ENCODE measurements around the gene DPP9. TPM values are rescaled to one million over a fixed set of nuclear protein-coding genes. Genes with fewer than 3 reads are reported as not detected.
"Not testable (repeated sequence)": the region's sequence is repeated elsewhere in the genome, so short reads cannot be mapped to it uniquely, and the experiment has no call there.

DPP9 gene
- polyA plus RNA-seq, 1 donor from 2014 or later, result 40.5 TPM

- peaks cover 0 to 6% (median 0%) of the 10 kb centered on the region in 3 donors for H3K4me1 Mint-ChIP-seq
- H3K27ac Mint-ChIP-seq, result no peak overlapping the region
- H3K36me3 Mint-ChIP-seq, result no peaks in the 10 kb centered on the region
- H3K27me3 Mint-ChIP-seq, result peaks cover 25% of the 10 kb centered on the region
- peaks cover 0 to 4% (median 0%) of the 10 kb centered on the region in 3 donors for H3K9me3 Mint-ChIP-seq
- H3K4me3 Mint-ChIP-seq, result no peak overlapping the region
Measured at GRCh38 chr19:4748589-4748988, 24.9 kb upstream of the DPP9 start.

DNA sequence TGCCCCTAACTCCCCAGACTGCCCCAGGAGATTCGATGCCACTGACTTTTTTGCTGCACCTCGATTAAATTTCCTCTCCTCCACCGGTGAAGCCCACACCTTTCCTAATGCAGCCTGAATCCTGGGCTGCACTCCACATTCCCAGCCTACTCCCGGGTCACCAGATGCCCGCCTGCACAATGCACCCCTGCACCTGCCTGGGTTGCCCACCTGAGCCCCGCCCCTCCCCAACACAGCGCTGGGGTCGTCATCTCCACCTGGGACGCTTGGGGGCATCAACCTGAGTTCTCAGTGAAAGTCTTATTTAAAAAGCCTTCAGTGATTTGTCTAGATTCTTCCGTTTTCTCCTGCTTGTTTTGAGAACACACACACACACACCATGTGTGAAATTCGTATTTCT lies 24.5 kb upstream of the DPP9 start:
- H3K4me1 Mint-ChIP-seq, result peaks cover 0 to 6% (median 0%) of the 10 kb centered on the region in 3 donors
- no peak overlapping the region for H3K4me3 Mint-ChIP-seq
- no peak overlapping the region for H3K27ac Mint-ChIP-seq
- H3K27me3 Mint-ChIP-seq, result peaks cover 28% of the 10 kb centered on the region
- peaks cover 0 to 4% (median 0%) of the 10 kb centered on the region in 3 donors for H3K9me3 Mint-ChIP-seq
- H3K36me3 Mint-ChIP-seq, result no peaks in the 10 kb centered on the region

DNA sequence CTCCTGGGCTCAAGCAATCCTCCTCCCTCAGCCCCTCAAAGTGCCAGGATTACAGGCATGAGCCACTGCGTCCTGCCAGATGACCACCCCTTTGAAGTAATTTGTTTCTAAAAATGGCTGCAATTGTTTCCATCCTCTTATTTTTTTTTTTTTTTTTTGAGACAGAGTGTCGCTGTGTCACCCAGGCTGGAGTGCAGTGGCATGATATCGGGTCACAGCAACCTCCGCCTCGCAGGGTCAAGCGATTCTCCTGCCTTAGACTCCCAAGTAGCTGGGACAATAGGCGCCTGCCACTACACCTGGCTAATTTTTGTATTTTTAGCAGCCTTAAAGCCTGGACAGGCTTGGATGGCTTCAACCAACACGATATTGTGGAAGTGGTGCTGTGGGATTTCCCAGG lies 22.3 kb upstream of the DPP9 start:
- peaks cover 0 to 6% (median 0%) of the 10 kb centered on the region in 3 donors for H3K9me3 Mint-ChIP-seq
- H3K27me3 Mint-ChIP-seq, result peaks cover 35% of the 10 kb centered on the region
- no peaks in the 10 kb centered on the region for H3K36me3 Mint-ChIP-seq
- H3K4me1 Mint-ChIP-seq, result peaks cover 0 to 6% (median 0%) of the 10 kb centered on the region in 3 donors
- H3K27ac Mint-ChIP-seq, result no peak overlapping the region
- H3K4me3 Mint-ChIP-seq, result no peak overlapping the region

DNA sequence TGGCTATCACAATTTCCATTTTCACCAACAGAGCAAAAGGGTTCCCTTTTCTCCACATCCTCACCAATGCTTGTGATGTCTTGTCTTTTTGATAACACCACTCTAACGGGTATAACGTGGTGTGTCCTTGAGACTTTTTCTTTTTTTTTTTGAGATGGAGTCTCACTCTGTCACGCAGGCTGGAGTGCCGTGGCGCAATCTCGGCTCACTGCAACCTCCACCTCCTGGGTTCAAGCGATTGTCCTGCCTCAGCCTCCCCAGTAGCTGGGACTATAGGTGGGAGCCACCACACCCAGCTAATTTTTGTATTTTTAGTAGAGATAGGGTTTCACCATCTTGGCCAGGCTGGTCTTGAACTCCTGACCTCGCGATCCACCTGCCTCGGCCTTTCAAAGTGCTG lies 21.5 kb upstream of the DPP9 start:
- H3K9me3 Mint-ChIP-seq, H3K4me1 Mint-ChIP-seq, H3K4me3 Mint-ChIP-seq, H3K27ac Mint-ChIP-seq, H3K36me3 Mint-ChIP-seq: not testable (repeated sequence)
- H3K27me3 Mint-ChIP-seq, result peaks cover 35% of the 10 kb centered on the region

DNA sequence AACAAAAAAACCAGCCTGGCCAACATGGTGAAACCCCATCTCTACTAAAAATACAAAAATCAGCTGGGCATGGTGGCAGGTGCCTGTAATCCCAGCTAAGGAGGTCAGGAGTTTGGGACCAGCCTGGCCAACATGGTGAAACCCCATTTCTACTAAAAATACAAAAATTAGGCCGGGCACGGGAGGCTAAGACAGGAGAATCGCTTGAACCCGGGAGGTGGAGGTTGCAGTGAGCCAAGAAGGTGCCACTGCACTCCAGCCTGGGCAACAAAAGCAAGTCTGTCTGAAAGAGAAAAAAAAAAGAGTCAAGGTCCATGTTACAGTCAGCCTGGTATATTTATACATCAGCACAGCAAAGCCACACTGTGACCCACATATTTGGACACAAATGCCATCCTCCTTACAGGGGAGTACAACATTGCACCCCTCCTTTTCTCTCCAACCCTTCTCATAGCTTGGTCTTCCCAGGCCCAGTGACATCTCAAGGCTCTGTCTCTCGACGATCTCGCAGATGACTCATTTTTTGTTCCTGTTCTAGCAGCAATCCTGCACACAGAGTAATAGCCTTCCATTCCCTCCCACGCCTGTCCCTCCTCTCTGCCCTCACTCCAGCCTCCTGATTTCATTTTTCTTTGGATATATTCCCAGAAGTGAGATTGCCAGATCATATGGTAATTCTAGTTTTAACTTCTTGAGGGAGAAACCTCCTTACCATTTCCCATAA lies 21.0 kb upstream of the DPP9 start:
- Mint-ChIP-seq H3K27me3 (peaks cover 34% of the 10 kb centered on the region), H3K36me3 (no peaks in the 10 kb centered on the region), H3K9me3 (peaks cover 0 to 3% (median 0%) of the 10 kb centered on the region in 3 donors), H3K27ac (no peak overlapping the region), H3K4me1 (peaks cover 0 to 6% (median 0%) of the 10 kb centered on the region in 3 donors), H3K4me3 (no peak overlapping the region)

DNA sequence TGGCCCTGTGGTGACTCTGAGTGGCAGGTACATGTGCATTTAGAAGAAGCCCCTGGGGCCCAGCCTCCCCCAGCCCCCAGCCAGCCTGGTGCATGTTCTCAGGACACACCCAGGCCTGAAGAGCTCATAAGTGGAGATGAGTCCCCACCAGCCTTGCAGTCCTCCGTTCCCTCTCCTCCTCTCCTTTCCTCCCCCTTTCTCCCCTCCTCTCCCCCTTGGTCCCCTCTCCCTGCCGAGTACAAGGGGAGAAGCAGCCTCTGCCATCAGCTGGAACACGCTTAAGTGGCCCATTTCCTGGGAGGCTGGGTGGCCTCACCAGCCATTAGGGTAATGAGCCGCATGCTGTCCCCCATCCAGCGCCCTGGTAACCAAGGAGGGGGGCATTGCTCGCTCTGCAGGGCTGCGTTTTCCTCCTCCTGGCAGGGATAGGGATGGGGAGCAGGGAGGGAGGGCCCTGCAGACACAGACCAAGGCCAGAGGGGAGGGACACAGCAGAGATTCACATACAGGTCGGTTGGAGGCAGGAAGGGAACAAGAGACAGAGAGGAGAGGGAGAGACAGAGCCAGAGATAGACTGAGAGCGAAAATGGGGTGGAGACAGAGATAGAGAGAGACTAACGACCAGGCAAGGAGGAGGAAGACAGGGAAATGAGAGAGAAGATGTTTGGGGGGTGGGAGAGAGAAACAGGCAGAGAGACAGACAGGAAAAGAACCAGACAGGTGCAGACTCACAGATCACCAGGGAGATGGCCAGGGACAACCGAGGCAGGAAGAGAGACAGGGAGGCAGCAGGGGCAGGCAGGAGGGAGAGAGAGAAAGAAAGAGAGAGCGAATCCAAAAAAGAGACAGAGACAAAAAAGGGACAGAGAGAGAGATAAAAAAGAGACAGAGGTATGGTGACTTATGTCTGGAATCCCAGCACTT lies 19.3 kb upstream of the DPP9 start:
- Mint-ChIP-seq H3K9me3 (peaks cover 0 to 3% (median 0%) of the 10 kb centered on the region in 3 donors), H3K4me1 (peaks cover 0 to 3% (median 0%) of the 10 kb centered on the region in 3 donors), H3K4me3 (no peak overlapping the region), H3K36me3 (no peaks in the 10 kb centered on the region), H3K27ac (no peak overlapping the region), H3K27me3 (peaks cover 26% of the 10 kb centered on the region)

DNA sequence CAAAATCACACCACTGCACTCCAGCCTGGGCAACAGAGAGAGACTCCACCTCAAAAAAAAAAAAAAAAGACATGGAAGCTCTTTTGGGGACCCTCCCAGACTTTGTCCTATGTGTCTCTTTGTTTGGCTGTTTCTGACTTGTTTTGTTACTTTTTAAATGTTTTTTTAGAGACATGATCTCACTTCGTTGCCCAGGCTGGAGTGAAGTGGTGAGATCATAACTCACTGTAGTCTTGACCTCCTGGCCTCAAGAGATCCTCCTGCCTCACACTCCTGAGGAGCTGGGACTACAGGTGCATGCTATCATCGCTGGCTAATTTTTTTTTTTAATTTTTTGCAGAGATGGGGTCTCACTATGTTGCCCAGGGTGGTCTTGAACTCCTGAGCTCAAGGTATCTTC lies 16.4 kb upstream of the DPP9 start:
- no peaks in the 10 kb centered on the region for H3K36me3 Mint-ChIP-seq
- H3K4me1 Mint-ChIP-seq, result no peaks in the 10 kb centered on the region
- no peak overlapping the region for H3K4me3 Mint-ChIP-seq
- H3K27ac Mint-ChIP-seq, result no peak overlapping the region
- H3K9me3 Mint-ChIP-seq, result peaks cover 0 to 3% (median 0%) of the 10 kb centered on the region in 3 donors
- peaks cover 25% of the 10 kb centered on the region for H3K27me3 Mint-ChIP-seq

- H3K36me3 Mint-ChIP-seq, result no peaks in the 10 kb centered on the region
- H3K9me3 Mint-ChIP-seq, result peaks cover 0 to 3% (median 0%) of the 10 kb centered on the region in 3 donors
- H3K27ac Mint-ChIP-seq, result no peak overlapping the region
- H3K4me3 Mint-ChIP-seq, result no peak overlapping the region
- peaks cover 18% of the 10 kb centered on the region for H3K27me3 Mint-ChIP-seq
- H3K4me1 Mint-ChIP-seq, result no peaks in the 10 kb centered on the region
Measured at GRCh38 chr19:4738734-4739133, 15.1 kb upstream of the DPP9 start.

DNA sequence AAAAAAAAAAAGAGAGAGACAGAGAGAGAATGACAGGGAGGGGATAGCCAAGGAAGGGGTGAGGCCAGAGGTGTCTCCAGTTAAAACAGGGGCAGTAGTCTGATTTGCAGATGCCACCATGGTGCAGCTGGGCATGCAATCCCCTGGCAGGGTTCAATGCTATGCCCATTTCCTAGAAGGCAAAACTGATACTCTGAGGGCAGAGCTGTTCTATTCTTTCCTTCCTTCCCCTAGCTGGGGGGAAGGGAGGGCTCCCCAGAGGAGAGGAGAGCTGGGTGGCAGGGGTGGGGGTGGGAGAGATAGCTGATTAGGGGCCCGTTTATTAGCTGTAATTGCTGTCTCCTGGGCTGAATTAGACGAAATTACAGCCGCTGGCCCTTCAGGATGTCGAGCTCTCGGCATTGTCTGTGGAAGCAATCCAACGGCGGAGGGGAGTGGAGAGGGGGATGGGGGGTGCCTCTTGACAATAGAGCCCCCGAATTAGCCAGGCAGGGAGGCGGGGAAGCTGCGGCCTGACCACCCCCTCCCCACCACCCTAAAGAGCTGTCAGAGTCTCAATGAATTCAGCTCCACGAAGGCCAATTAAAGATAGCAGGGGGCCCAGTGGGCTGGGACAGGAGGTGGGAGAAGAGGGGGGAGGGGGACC lies 14.4 kb upstream of the DPP9 start:
- peaks cover 14% of the 10 kb centered on the region for H3K27me3 Mint-ChIP-seq
- H3K4me1 Mint-ChIP-seq, result no peaks in the 10 kb centered on the region

DNA sequence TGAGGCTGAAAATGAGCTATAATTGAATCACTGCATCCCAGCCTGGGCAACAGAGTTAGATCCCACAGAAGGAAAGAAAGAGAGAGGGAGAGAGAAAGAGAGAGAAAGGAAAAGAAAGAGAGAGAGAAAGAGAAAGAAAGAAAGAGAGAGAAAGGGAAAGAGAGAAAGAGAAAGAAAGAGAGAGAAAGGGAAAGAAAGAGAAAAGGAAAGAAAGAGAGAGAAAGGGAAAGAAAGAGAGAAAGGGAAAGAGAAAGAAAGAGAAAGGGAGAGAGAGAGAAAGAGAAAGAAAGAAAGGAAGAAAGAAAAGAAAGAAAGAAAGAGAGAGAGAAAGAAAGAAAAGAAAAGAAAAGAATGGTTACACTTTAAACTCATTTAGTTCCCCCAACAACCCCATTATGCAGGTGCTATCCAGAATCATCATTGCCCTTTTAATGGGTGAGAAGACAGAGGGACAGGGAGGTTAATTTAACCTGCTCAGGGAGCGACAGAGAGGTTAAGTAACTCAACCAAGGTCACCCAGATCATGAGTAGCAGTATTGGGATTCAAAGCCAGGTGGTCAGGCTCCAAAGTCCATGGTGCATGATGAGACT lies 10.2 kb upstream of the DPP9 start:
- H3K27ac Mint-ChIP-seq, result no peak overlapping the region
- H3K4me1 Mint-ChIP-seq, result peaks cover 1 to 7% (median 6%) of the 10 kb centered on the region in 3 donors
- H3K9me3 Mint-ChIP-seq, result no peaks in the 10 kb centered on the region
- H3K4me3 Mint-ChIP-seq, result no peak overlapping the region
- H3K36me3 Mint-ChIP-seq, result peaks cover 1% of the 10 kb centered on the region
- peaks cover 8% of the 10 kb centered on the region for H3K27me3 Mint-ChIP-seq

More for the DNA sequence above, 14.4 kb upstream of the DPP9 start:
- H3K4me3 Mint-ChIP-seq, result no peak overlapping the region
- no peaks in the 10 kb centered on the region for H3K36me3 Mint-ChIP-seq
- H3K9me3 Mint-ChIP-seq, result peaks cover 0 to 3% (median 0%) of the 10 kb centered on the region in 3 donors
- no peak overlapping the region for H3K27ac Mint-ChIP-seq

DNA sequence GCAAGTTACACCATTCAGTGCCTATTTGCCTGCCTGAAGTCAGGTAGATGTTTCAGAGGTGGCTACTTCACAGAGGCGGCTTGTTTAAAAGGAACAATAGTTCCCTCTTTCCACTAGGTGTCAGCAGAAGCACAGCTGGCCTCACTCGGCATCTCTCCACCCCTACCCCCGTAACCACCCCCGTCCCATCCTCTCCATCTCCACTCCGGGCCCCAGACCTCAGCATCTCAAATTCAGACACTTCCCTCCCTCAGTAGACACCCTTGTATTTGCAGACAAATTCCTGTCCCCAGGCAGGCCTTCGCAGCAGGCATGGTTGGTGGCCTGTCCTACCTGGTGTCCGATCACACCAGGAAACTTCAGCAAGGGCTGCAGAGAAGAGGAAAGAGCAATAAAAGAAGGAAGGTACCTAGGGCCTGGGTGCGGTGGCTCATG lies 9.1 kb upstream of the DPP9 start:
- Mint-ChIP-seq H3K4me3 (peak overlapping the region; percentile 0 to 67 (median 56)), H3K27ac (peak overlapping the region; percentile 16 to 82 (median 67)), H3K27me3 (peaks cover 4% of the 10 kb centered on the region), H3K9me3 (no peaks in the 10 kb centered on the region), H3K36me3 (peaks cover 1% of the 10 kb centered on the region), H3K4me1 (peaks cover 5 to 7% (median 6%) of the 10 kb centered on the region in 3 donors)

DNA sequence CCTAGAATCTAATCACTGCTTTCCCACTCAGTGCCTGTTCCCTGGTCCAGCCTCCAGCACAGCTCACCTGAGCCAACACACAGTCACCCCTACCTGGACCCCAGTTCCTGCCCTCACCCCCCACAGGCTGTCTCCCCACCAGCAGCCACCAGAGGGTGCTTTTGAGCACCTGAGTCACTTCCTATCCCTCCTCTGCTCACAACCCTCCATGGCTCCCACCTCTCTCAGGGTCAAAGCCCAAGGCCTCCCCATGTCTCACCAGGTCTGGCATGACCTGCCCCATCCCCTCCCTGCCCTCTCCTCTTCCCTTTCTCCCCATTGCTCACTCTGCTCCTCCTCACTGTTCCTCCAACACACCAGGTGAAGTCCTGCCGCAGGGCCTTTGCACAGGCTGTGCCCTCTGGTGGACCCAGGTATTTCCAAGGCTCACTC lies 7.1 kb upstream of the DPP9 start:
- peak overlapping the region in 1 of 4 donors; percentile 51 for H3K4me3 Mint-ChIP-seq

DNA sequence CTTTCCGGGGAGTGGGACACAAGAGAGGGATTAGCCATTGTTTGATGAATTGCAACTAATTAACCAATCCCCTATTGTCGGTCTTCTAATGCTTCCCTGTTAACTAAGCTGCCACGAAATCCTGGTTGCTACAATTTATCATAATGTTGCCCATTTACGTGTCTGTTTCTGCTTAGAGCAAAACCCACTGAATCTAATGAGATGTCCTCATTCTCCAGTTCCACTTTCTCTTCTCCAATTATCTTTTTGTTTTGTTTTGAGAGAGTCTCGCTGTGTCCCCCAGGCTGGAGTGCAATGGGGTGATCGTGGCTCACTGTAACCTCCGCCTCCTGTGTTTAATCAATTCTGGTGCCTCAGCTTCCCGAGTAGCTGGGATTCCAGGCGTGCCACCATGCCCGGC lies 5.2 kb upstream of the DPP9 start:
- H3K27ac Mint-ChIP-seq, result peak overlapping the region in 1 of 3 donors; percentile 86
- H3K4me3 Mint-ChIP-seq, result peak overlapping the region in 1 of 4 donors; percentile 78

More for the DNA sequence above, 7.1 kb upstream of the DPP9 start:
- H3K9me3 Mint-ChIP-seq, result no peaks in the 10 kb centered on the region
- H3K36me3 Mint-ChIP-seq, result peaks cover 1% of the 10 kb centered on the region
- peaks cover 5 to 7% (median 6%) of the 10 kb centered on the region in 3 donors for H3K4me1 Mint-ChIP-seq
- peak overlapping the region; percentile 40 to 93 (median 71) for H3K27ac Mint-ChIP-seq
- no peaks in the 10 kb centered on the region for H3K27me3 Mint-ChIP-seq

More for the DNA sequence above, 5.2 kb upstream of the DPP9 start:
- Mint-ChIP-seq H3K36me3 (peaks cover 1% of the 10 kb centered on the region), H3K4me1 (peaks cover 12 to 16% (median 14%) of the 10 kb centered on the region in 3 donors), H3K9me3 (peaks cover 0 to 7% (median 0%) of the 10 kb centered on the region in 3 donors), H3K27me3 (peaks cover 1% of the 10 kb centered on the region)
